HG03175 (cell line): ENCODE data around the gene KLK14.

Experiments used
- ATAC-seq: cut with Tn5 transposase; IDR thresholded peaks from one replicate; pipeline ENCODE4 v1.9.1; 2021; ENCODE audit warnings: mild to moderate bottlenecking, moderate library complexity; ENCODE audit not compliant: unreplicated experiment

KLK14 gene

DNA sequence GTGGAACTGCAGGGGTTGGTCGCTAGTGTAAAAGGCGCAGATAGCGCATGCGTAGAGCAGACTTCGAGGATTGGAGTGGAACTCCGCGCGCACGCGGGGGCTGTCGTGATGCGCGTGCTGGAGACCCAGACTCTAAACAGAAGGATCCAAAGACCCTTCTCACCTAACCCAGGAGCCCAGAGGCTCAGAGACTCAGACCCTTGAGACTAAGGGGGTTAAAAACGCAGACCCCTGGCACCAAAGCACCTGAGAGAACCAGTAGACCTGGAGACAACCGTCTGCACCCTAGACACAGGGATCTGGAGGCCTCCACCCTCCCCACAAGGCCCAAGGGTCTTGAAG is 26.1 kb upstream of the KLK14 start:
- peak; percentile 27 for ATAC-seq

DNA sequence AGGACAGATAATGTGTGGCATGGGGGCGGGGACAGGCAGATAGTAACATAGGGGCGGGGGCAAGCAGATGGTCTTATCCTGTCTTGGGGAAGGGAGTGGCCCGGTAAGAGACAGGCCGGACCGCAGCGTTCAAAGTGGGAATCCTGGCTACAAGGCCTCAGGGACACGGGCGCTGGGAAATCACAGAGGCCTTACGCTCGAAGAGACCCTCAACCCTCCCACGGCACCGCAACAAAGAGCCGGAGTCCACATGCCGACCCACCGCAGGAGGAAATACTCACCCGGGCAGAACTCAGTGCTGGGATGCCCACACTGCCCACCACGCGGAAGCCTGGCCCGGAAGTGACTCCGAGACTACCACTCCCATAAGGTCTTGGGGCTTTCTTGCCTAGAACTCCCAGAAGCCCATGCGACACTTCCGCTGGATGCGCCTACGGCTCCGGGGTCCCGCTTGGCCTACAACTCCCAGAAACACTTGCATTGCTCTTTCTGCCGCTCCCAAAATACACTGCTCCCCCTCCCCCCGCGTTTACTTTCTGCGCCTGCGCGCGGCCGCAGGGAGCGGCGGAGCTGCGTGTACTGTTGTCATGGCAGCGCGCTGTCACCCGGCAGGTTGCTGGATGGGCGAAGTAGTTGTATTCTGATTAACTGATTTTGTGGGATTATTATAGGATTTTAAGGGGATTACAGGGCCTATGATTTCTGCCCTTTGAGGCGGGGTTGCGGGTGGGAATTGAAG is 25.5 kb upstream of the KLK14 start, which contains the start of gene CTU1:
TSS of gene CTU1 (minus strand) at position 344 of the 739 bp plus-strand sequence. CDS start 3,840 bp downstream, outside the sequence.
- ATAC-seq = peak; percentile 96

DNA sequence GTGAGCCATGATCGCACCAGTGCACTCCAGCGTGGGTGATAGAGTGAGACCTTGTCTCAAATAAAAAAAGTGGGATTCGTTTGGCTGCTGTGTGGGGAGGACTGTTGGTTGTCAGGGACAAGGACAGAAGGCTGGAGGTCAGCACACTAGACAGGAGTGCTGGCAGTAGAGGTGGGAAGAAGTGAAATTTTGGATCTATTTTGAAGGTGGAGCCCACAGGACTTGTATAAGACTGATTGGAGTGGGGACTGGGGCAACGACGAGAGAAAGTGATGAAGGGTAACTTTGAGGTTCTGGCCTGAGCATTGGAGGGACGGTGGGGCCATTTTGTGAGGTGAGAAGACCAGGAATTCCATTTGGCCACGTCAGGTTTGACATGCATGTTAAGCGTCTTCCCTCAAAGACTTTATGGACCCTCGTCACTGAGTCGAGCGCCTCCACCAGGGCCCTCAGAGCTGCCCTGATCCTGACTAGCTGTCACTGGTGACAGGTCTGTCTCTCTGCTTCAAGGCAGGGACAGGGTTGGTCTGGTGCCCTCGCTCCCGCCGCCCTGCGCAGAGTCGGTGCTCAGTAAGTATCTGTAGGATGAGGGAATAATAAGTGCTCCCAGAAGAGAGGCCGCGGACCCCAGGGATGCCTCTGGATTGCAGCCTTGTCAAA is 24.8 kb upstream of the KLK14 start:
- no peak for ATAC-seq

DNA sequence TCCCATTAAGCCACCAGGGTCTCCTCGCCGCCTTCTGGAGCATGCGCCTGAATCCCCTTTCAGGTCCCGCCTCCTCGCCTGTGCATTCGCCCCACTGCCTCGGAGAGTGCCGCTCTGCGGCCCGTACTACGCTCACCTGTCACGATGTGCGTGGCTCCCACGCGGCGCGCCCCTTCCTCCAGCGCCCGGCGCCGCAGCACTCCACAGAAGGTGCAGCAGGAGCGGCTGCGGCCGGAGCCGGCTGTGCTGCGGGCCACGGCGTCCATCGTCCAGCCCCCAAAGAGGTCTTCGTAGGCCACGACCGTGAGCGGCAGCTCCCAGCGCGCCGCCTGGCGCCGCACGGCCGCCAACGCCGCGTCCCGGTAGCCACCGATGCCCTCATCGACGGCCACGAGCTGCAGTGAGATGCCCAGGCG is 21.2 kb upstream of the KLK14 start:
- no peak for ATAC-seq

DNA sequence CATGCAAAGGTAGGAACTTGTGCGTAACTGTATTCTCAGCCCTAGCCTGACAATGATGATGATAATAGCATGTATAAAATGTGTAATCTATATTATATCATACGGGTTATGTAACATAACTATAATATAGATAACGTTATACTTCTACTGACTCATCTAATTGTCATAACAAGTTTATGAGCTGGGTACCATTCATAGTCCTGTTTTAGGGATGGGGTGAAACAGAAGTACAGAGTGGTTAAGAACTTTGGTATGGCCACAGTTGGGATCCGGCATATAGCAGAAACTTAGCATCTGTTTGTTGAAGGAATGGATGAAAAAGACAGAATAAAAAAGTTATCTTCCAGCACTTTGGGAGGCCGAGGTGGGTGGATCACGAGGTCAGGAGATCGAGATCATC is 20.3 kb upstream of the KLK14 start:
- no peak for ATAC-seq

DNA sequence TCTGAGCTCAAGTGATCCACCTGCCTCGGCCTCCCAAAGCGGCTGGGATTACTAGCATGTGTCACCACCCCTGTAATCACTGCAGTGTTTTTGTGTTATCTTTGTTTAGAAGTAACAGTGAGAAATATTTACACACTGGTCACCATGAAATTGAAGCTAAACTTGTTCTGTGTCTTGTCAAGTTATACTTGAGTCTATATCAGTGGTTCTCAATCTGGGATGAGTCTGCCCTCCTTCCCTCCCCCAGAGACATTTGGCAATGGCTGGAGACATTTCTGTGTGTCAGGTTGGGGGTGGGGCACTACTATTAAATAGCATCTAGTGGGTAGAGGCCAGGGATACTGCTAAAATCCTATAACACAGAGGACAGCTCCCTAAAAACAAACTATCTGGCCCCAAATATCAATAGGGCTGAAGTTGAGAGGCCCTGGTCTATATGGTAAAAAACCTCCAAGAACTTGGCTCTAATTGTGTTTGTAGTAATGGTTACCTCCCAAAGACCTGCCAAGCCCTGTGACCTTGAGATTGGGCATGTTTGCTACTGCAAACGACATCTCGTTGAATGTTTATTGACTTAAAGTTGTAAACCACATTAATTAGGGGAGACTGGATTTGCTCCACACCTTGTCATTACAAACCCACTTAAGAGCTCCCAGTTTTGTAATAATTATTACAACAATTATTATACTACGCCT is 18.6 kb upstream of the KLK14 start:
- ATAC-seq = no peak

DNA sequence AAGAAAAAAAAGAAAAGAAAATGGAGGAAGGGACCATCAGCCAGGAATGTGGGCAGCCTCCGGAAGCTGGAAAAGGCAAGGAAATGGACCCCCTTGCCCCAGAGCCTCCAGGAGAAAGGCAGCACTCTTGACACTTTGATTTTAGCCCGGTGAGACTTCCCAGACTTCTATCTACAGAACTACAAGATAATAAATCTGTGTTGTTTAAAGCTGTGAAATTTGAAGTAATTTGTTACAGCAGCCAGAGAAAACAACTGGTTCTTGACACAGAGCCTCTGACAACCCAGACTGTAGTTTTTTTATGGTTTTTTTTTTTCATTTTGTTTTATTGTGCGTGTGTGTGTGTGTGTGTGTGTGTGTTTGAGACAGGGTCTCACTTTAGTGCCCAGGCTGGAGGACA is 17.9 kb upstream of the KLK14 start:
- ATAC-seq = no peak

DNA sequence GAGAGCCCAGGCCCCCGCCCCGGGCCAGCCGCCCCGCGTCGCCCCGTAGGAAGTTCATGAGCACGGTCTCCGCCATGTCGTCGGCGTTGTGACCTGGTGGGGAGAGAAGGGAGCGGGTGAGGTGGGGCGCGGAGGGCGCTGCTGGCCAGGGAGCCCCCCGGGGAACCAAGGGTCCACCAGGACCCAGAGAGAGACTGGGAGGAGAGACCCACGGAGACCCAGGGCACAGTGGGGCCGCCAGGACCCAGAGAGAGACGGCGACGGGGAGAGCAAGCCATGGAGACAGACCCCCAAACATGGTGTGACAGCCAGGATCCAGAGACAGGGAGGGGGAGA is 16.3 kb upstream of the KLK14 start:
- ATAC-seq = no peak

DNA sequence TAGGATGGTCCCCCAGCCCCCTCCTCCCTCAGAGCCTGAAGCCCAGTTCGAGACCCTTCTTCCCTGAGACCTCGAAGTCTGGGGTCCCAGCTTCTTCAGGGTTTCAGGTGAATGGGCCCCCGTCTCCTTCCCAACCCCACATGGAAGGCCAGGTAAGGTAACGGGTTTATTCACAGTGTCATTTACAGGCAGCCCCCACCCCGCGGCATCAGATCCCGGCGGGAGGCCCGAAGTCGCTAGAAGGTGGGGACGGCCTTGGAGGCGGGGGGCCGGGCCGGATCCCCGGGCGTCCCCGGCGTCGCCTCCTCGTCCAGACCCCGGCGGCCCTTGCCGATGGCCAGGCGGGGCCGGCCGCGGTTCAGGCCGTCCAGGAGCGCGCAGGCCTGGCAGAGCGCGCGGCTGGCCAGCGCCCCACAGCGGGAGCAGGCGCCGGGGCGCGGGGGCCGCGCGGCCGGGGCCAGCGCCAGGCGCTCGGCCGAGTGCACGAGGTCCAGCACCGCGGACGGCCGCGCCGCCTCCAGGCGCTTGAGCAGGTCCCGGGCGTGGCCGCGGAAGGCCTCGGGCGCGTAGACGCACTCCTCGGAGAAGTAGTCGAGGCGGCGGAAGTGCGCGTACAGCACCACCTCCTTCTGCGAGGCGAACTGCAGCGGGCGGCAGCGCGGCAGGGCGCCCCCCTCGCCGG is 15.8 kb upstream of the KLK14 start:
- no peak for ATAC-seq

DNA sequence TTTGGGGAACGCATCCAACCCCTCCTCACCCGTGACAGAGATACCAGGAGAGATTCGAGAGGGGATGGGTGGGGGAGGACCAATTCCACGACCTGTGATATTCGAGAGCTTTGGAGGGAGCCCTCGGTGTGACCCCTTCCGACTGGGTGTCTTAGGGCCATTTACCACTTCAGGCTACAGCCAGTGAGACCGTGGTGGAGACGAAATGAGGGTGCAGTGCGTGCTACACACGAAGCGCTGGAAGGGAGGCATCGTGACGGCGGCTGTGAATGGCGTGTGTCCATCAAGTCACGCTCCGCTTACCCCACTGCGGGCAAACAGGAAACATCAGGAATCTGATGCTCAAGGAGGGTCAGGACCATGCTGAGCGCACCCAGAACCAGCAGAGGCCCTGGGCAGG is 15.1 kb upstream of the KLK14 start:
- ATAC-seq = no peak

DNA sequence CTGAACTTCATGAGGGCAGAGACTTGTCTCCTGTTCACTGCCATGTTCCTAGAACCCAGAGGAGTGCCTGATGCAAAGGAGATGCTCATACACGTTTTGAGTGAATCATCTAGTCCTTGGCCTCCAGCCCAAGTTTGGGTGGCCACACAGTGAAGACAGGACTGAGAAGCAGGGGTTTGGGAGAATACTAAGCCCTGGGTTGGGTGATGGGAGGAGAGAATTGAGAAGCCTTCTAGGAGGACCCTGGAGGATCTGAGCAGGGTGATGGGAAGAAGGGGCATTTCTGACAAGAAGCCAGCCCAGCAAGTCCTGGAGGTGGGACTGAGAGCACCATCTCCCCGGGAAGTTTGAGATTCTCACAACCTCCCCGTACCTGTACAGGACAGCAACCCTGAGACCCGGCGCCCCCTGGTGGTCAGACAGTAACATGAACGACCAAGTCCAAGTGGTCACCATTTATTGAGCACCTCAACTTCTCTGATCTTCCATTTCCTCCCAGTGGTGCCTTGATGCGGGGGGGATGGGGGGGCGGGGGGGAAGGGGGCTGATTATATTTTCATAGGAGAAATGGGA is 14.6 kb upstream of the KLK14 start:
- no peak for ATAC-seq

DNA sequence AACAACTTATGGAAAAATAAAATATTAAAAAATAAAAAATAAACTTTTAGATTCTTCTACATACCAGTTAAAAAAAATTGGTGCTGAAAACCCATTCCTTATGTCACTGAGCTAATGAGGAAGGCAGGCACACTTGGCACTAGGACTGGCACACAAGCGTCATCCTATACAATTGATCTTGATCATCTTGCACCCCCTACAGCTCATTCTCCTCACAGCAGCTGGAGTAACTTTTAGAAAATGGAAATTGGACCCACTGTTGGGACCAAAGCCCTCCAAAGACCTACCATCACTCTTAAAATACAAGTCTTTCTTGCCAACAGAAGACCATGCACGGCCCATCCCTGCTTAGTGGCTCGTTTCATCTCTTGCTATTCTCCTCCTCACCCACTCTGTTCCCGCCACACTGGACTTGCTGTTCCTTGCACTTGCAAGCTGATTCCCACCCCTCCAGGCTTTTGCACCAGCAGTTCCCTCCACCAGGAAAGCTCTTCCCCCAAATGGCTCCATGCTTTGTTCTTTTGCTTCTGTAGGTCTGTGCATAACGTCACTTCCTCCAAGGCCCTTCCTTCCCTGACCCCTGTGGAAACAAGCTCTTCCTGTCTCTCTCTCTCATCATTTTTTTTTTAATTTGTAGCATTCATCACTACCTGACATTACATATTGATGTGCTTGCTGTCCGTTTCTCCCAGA is 13.9 kb upstream of the KLK14 start:
- no peak for ATAC-seq

DNA sequence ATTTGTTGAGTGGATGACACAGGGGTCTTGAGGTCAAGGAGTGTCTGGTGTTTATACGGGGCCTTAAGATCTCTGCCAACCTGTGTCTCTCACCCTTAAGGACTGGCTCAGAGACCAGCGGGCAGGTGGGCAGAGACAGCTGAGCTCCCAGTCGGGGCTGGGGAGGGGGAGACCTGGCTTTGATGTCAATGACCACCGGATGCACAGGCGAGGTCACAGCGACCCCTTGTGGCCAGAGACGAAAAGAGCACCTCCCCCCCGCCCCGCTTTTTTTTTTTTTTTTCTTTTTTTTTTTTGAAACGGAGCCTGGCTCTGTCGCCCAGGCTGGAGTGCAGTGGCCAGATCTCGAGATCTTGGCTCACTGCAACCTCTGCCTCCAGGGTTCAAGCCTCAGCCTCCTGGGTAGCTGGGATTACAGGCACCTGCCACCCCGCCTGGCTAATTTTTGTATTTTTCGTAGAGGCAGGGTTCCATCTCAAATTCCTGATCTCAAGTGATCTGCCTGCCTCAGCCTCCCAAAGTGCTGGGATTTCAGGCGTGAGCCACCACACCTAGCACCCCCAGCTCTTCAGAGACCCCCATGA is 12.1 kb upstream of the KLK14 start:
- no peak for ATAC-seq

DNA sequence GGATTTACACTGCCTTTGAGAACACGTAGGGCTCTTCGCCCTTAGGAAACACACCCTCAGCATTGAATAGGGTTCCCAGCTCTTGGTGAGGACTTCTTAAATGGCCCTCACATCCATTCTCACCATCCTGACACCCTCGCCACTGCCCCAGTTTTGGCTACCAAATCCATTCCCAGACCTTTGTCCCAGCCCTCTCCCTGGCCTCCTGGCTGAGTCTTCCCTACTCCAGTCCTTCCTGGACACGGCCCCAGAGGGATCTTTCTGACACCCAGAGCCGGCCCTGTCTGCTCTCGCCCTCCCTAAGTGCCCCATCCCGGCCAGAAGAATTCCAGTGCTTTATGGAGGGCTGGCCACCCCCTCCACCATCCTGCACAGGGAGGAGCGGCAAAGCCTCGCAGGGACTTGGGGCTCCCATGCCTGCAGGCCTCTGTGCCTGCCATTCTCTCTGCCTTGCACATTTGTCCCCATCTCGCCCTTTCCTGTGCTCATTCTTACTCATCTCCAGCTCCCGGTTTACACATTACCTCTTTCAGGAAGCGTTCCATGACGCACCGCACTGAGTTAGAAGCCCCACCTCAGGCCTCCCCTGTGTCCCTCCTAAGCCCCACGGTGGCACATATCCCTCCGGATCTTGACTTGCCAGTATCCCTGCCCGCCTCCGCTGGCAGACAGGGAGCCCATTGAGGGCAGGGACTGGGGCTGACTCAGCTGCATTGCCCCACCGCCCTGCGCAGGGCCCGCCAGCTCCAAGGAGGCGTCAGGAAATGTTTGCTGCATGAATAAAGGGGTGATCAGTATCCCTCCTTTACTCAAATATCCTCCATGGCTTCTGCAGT is 11.0 kb upstream of the KLK14 start:
- no peak for ATAC-seq

DNA sequence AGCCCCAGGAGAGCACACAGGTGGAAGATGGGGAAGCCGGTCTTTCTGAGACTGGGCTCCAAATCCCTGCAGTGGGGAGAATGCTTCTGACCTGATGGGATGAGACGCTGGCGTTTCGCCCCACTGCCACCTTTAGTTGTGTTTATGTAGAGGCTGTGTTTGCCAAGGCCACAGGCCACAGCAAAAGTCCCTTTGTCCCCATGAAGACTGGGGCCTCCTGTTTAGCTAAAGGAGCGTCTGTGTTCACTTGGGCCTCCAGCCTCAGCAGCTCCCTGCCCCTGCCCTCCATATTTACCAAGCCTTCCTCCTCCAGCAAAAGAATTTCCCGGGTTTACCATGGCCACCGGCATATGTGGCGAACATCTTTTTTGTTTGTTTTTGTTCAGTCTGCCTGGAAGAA is 10.4 kb upstream of the KLK14 start:
- no peak for ATAC-seq

DNA sequence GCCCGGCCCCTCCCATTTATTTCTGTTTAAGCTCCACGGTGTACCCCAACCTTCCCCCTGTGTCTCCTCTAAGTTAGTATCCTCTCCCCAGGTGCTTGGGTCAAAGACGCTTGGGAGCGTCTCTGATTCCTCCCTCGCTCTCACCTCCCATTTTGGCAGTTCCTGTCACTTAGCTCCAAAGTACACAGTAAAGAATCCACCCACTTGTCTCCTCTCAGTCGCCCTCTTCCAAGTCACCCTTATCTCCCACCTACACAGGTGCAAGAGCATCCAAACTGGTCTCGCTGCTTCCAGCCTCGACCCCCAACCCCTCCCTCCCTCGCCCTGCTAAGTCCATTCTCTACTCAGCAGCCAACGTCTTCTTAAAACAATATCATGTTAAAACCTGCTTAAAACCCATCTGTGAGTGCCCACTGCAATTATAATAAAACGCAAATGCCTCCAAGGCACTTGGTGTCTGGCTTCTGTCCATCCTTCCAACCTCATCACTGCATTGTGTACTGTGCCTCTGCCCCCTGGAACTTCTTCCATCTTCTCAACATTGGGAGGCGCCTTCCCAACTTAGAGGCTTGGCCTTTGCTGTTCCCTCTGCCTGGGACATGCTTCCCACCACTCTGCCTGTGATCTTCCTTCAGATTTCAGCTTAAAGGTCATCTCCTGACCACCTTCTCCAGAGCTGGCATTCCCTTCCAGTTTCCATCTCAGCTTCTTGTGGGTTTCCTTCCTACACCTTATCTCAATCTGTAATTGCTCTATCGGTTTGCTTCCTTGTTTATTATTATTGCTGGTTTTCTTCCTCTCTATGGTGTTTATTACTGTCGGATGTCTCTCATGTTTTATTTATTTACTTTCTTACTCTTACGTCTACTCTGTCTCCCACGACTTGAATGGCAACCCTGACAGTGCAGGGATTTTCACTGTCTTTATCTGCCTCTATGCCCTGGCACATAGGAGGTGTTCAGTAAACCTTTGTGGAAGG is 9.5 kb upstream of the KLK14 start:
- ATAC-seq = no peak

DNA sequence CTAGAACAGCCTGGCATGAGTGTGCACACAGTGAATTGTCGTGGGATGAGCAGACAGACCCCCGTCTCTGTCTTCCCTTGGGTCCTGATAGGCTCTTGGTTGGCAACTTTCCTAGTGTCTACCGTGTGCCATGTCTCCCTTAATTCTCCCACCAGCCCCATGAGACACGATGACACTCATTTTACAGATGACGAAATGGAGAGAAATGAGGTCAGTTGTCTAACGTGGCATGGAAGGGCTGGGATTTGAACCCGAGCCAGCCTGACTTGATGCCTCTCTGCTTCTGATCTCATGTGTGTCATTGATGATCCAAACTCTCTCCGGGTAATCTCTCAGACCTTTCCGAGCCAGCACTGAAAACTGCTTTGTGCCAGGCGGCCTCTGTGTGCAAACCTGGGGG is 8.4 kb upstream of the KLK14 start:
- ATAC-seq = no peak

DNA sequence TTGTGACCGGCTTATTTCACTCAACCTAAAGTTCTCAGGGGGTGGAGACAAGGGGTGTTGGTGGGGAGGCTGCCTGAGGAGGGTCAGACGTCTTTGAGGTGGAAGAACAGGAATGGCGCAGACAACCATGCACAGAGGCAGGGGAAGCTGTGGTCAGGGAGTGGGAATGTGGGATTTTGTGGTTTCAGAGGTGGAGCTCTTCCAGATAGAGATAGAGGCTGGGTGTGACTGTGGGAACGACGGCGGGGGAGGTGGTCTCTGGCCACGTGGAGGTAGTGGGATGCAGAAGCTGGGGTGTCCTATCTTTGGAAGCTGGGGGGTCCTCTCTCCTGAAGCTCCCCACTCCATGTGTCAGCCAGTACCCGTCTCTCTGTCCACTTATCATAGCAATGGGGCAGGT is 7.8 kb upstream of the KLK14 start:
- no peak for ATAC-seq
